Fibroblast of skin of left quadriceps (primary cell): Measurements from ENCODE around the gene GPRC5A.

ENCODE experiments used
- DNase-seq, 2 experiments: peaks; one replicate each; pipeline ENCODE4 v3.0.0-alpha.2; 2013; ENCODE audit warnings: low read depth in 2 of 2

GPRC5A gene

DNA sequence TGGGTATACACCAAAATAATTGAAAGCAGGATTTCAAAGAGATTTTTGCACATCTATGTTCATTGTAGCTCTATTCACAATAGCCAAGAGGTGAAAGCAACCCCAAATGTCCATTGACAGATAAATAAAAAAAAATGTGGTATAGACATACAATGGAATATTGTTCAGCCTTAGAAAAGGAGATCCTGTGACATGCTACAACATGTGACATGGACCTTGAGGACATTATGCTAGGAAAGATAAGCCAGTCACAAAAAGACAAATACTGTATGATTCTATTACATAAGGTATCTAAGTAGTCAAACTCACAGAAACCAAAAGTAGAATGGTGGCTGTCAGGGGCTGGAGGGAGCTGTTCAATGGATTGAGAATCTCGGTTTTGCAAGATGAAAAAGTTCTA lies 48.5 kb downstream of the GPRC5A start:
- DNase-seq = no peak

DNA sequence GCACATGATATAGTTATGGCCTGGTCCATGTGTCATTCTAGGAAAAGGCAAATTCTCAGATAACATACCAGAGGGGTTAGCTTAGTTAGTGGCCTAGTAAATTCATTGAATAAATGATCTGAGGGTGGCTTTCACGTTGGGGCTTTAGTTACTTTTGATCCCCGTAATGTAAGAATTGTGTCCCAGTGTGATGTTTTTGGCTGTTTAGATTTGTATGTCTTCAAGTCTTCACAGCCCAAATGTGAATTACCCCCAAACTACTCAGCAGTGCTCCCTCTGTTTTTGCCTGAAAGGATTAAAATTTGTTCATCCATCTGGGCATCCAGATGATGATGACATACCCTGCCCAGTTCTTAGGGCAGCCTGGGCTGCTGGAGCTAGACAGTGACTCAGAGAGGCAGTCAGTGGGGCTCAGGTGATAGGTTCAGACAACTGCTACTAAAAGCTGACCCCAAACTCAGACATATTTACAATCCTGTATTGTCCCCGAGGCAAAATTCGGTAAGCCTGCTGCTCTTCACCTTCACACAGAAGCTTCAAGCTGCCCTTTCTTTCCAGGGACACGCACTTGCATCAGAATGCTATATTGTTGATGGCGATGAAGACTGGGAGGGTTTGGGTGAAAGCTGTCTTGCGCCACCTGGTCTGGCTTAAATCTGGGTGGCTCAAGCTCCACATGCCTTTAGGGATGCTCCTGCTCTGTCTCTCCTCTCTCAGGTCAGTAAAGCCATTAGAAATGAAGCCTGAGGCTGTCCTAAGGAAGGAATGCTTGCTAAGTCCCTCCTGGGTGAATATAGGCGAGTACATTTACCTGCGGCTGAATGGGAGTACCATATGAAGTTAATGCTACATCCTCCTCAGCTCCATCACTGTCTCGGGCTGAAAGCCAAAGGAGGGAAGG lies 50.3 kb downstream of the GPRC5A start:
- DNase-seq = no peak

DNA sequence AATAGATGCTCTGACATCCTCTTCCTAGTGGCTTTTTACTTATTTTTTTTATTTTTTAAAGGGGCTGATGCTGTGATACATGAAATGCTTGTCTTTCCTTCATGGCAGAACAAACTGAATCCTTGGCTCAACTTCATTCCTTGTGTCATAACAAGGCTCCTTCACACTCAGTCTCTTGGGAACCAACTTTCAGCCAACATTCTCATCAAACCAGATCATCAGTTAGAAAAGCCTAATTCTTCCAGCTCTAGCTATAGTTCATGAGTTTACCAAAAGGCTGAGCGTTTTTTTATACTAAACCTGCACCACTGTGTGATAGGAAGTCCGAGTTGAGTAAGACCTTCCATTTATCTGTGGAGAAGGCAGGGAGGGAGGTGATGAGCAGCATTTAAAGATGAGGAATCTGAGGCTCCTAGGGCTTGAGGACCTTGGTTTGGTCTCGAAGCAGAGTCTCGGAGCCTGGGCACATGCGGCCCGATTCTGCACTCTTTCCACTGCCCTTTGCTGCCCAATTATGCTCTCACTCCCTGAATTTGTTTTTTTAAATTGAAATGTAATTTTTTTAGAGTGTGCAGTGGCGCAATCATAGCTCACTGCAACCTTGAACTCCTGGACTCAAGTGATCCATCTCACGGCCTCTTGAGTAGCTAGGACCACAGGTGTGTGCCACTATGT lies 52.4 kb downstream of the GPRC5A start:
- DNase-seq = no peak

DNA sequence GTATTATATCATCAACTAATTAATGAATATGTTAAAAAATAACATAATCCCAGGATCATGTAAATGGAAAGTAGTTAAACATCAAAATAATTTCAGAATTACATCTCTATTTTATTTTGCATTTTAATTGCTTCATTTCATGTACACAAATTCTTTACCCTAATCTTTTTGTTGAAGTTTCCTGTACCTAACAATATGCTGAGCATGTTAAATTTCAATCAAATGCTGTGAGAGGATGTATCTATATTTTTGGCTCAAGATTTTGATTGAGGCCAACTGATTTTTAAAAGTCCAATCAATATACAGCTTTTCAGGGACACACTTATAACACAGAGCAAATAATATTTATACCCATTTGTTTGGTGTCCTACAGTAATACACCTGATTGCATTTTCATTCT lies 54.2 kb downstream of the GPRC5A start:
- no peak for DNase-seq

DNA sequence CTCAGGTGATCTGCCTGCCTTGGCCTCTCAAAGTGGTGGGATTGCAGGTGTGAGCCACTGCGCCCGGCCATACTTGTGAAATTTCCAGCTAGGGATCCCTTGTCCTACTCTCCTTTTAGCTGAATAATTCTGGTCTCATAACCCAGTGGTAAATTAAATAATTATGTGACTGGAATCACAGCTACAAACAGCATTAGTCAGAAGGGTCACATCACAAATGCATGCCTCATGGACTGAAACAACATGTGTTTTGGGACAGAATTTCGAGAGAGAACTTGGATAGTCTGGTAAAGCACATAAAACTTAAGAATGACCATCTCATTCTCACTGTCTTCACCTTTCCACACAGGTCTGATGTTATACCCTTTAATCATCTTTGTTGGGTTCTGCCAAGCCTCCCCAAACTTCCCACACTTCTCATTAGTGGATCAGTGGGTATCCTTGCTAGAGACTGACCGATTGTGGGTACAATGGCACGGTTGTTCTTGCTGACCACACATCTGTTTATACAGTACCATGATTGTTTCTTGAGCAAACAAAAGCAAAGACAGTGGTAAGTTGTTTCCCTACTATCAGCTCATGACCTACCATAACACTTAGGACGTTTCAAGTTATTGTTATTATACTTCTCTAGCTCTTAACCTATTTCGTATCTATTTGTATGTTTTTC lies 55.5 kb downstream of the GPRC5A start:
- no peak for DNase-seq

DNA sequence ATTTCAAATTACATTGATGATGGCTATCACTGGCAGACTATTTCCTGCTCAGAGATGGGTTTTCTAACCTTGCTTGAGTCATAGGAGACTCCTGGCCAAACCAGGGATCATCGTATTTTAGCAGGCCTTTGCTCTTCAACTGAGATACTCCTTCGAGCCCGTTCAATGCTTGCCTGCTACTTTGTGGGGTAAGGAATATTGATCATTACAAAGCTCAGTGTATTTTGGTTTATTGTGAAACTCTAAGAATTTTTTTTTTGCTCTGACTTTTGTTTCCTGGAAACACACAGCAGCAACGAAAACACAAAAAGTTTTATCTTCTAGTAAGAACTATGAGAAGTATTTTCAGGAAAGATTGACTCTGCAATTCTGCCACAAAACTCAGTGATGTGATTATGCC lies 56.5 kb downstream of the GPRC5A start:
- DNase-seq = no peak

DNA sequence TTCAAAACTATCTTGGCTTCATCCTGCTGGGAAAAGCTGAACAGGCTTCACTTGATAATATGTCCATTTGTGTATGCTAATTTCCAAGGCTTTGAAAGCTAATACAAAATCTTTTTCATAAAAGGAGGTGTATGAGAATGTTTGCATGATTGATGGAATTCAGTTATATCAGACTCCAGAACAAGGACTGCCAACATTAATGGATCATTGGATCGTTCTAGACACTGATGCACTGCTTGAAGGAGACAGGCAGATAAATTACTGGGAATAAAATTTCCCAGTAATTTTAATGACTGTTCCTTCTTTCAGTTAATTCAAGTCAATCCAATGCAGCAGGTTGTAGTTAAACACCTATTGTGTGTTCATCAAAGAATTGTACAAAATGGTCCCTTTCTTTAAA lies 60.1 kb downstream of the GPRC5A start:
- DNase-seq = no peak

DNA sequence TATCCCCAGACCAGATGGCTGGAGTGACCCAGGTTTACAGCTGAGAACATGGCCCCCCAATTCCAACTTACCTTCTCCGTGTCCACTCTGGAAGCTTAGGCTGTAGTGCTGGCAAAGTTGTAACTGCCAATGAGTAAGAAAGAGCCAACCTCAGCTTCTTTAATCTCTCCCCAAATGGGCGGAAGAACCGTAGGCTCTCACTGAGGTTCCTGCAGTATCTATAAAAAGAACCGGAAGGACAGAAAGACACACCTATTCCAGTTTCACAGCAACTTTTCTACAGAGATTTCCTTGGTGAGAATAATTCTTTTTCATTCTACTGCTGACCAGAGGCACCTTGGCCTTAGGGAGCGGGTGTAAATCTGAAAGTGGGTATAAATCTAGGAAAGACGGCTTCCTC lies 60.7 kb downstream of the GPRC5A start, which contains the start of gene GPRC5D:
TSS of gene GPRC5D (minus strand) at position 135 of the 400 bp plus-strand sequence. CDS start 1,786 bp downstream, outside the sequence.
- DNase-seq = no peak

DNA sequence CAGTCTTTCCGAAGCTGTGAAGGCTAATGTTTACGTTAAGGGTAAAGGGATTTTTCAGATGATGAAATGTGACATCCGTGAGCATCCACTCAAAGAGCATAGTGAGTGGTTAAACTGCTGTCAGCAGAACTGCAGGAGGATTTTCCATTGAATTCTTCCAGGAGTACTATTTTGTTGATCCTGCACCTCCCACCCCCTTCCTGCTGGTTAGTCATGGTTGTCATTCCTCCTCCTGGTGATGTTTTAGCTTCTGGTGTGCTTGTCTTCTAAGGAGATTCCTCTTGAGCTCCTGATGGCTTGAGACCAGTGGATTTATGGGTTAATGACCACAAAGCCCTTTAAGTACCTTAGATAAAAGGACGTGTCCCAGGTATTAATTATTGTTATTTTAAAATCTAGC lies 63.0 kb downstream of the GPRC5A start:
- no peak for DNase-seq

DNA sequence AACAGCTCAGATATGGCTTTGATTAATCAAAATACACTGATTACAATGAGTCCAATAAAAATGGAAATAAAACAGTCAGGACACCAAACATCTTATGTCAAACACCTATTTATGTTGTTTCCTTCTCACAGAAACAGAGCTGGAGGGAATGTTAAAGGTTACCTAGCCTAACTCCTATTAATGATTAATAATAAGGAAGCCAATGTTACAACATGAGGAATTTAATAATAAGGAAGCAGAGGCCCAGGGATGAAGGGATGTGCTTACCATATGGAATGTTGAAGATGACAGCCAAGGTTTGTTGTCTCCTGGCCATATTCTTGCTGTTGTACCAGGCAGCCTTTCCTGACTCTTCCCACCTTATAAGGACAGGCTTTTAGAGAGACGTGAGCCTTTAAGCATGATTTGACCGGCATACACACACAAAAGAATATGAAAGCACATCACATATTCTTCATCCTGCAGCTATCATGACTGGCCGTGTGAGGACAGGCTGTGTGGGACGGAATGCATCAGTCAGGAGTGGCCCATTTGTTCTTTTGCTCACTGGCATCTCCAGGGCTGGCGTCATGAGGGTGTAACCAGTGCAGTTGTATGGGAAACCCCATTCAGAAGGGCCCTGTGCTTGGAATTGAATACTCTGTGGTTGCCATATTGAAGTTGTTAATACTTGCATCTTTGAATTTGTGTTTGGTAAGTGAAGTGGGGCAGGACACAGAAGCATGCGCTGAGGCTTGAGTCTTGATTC lies 63.7 kb downstream of the GPRC5A start:
- no peak for DNase-seq

DNA sequence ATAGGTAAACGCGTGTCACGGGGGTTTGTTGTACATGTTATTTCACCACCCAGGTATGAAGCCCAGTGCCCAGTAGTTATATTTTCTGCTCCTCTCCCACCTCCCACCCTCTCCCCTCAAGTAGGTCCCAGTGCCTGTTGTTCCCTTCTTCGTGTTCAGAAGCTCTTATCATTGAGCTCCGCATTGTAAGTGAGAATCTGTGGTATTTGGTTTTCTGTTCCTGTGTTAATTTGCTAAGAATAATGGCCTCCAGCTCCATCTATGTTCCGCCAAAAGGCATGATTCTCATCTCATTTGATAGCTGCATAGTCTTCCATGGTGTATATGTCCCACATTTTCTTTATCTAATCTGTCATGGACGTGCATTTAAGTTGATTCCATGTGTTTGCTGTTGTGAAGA lies 67.5 kb downstream of the GPRC5A start:
- DNase-seq = no peak

DNA sequence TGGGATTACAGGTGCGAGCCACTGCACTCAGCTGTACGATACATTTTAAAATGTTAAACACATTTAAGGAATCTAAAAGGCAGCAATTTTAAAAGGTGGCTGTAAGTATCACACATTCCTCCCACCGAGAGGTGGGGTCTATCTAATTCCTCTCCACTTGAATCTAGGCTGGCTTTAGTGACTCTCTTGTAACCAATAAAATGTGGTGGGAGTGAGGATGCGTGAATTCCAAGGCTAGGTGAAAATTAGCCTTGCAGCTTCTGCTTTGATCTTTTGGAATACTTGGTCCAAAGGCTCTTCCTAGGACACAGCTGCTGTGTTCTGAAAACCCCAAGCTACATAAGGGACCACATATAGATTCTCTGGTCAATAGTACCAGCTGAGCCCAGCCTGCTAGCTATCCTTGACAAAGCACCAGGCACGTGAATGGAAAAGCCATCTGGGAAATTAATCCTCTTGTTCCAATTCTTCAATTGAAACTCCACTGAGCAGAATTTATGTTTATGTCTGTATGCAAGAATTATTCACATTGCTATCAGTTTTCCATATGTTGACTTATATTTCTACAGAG lies 69.4 kb downstream of the GPRC5A start:
- no peak for DNase-seq

DNA sequence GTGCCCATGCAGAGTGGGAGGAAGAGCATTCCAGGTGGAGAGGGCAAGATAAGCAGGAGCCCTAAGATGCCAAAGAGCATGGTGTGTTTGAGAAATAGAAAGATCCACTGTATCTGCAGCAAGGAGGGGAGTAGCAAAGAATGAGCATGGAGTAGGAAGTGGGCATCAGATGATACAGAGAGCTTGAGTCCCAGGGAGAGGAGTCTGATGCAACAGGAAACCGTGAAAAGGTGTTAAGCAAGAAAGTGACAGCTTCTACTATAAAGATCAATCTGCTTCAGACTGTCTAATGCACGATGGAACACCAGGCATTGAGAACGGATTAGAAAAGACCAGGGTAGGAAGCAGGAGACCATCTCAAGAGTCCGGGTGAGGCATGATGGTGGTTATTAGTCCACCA lies 72.9 kb downstream of the GPRC5A start:
- no peak for DNase-seq

DNA sequence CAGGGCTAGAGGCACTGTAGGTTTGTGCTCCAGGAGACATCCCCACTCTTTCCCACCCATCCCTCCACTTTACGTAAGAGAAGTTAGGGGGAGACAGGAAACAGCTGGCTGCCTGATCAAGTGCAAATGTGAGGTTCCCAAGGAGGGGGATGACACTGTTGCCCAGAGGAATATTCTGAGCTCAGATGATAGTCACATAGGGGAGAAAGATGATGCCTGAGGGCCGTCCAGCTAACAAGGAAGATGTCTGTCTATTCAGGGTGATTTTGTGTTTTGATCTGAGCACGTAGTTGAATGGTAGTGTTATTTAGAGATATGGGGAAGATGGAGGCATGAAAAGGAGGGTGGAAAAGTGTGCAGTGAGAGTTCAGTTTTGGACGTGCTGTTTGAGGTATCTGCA lies 74.5 kb downstream of the GPRC5A start:
- DNase-seq = no peak
